GM19397 (cell line): ENCODE results near the gene PLA2G15.
A peak's percentile ranks its signal among the peaks of the same experiment; 100 is the strongest.

Experiments
- ATAC-seq: cut with Tn5 transposase; IDR thresholded peaks from one replicate; pipeline ENCODE4 v1.9.1; 2021; ENCODE audit warnings: mild to moderate bottlenecking, moderate library complexity; ENCODE audit not compliant: unreplicated experiment

Gene PLA2G15

GRCh38 chr16:68249371-68249770, 4.2 kb downstream of the PLA2G15 start:
- no peak for ATAC-seq

GRCh38 chr16:68250951-68251350, 5.8 kb downstream of the PLA2G15 start:
- ATAC-seq, result no peak

- no peak for ATAC-seq
Measured at GRCh38 chr16:68251832-68252231, 6.7 kb downstream of the PLA2G15 start.

- no peak for ATAC-seq
Measured at GRCh38 chr16:68252383-68252782, 7.2 kb downstream of the PLA2G15 start.

- ATAC-seq, result no peak
Measured at GRCh38 chr16:68253721-68254120, 8.5 kb downstream of the PLA2G15 start.

GRCh38 chr16:68255712-68256111, 10.5 kb downstream of the PLA2G15 start:
- no peak for ATAC-seq

GRCh38 chr16:68257251-68257905, 12.2 kb downstream of the PLA2G15 start:
- peak; percentile 43 for ATAC-seq

- ATAC-seq, result peak; percentile 2
Measured at GRCh38 chr16:68257906-68258800, 13.0 kb downstream of the PLA2G15 start.

- ATAC-seq, result no peak
Measured at GRCh38 chr16:68259007-68259825, 14.0 kb downstream of the PLA2G15 start.

GRCh38 chr16:68263559-68264127, 18.5 kb downstream of the PLA2G15 start:
- no peak for ATAC-seq

GRCh38 chr16:68264128-68265077, 19.2 kb downstream of the PLA2G15 start, which contains the start of gene SLC7A6:
Gene SLC7A6 (plus strand): TSS chr16:68264526. CDS start chr16:68274727, 10,201 bp downstream.
- ATAC-seq, result peak; percentile 70

- ATAC-seq, result peak; percentile 8
Measured at GRCh38 chr16:68265078-68265920, 20.1 kb downstream of the PLA2G15 start.

GRCh38 chr16:68267612-68268405, 22.6 kb downstream of the PLA2G15 start:
- no peak for ATAC-seq

- no peak for ATAC-seq
Measured at GRCh38 chr16:68269793-68270192, 24.6 kb downstream of the PLA2G15 start.

- no peak for ATAC-seq
Measured at GRCh38 chr16:68270353-68270752, 25.2 kb downstream of the PLA2G15 start.

GRCh38 chr16:68272507-68273209, 27.5 kb downstream of the PLA2G15 start:
- no peak for ATAC-seq

- ATAC-seq, result no peak
Measured at GRCh38 chr16:68273459-68273858, 28.3 kb downstream of the PLA2G15 start.
